ENCODE measurements around the gene SPRTN.

The SPRTN gene

GRCh38 chr1:231338270-231339128 lies at the start of gene SPRTN:
TSS of gene SPRTN (plus strand) at chr1:231338293. CDS start at chr1:231338384, 91 bp downstream.
- DNase-seq (ENCODE audit: low read depth): no peak

GRCh38 chr1:231295938-231296337 lies 42.2 kb upstream of the SPRTN start:
- no peak for DNase-seq (ENCODE audit: low read depth)

- DNase-seq (ENCODE audit: low read depth): no peak
Measured at GRCh38 chr1:231301990-231302389, 36.1 kb upstream of the SPRTN start.

GRCh38 chr1:231310391-231310934 lies 27.6 kb upstream of the SPRTN start:
- no peak for DNase-seq (ENCODE audit: low read depth)

GRCh38 chr1:231311720-231312431 lies 26.2 kb upstream of the SPRTN start:
- no peak for DNase-seq (ENCODE audit: low read depth)

GRCh38 chr1:231312432-231312788 lies 25.7 kb upstream of the SPRTN start:
- no peak for DNase-seq (ENCODE audit: low read depth)

GRCh38 chr1:231313661-231314060 lies 24.4 kb upstream of the SPRTN start:
- no peak for DNase-seq (ENCODE audit: low read depth)

GRCh38 chr1:231315887-231316286 lies 22.2 kb upstream of the SPRTN start:
- DNase-seq (ENCODE audit: low read depth): no peak

- DNase-seq (ENCODE audit: low read depth): no peak
Measured at GRCh38 chr1:231317306-231318014, 20.6 kb upstream of the SPRTN start.

- DNase-seq (ENCODE audit: low read depth): no peak
Measured at GRCh38 chr1:231318015-231318355, 20.1 kb upstream of the SPRTN start.

- DNase-seq (ENCODE audit: low read depth): no peak
Measured at GRCh38 chr1:231318568-231318967, 19.5 kb upstream of the SPRTN start.

GRCh38 chr1:231319080-231319479 lies 19.0 kb upstream of the SPRTN start:
- no peak for DNase-seq (ENCODE audit: low read depth)

- no peak for DNase-seq (ENCODE audit: low read depth)
Measured at GRCh38 chr1:231322880-231323530, 15.1 kb upstream of the SPRTN start.

GRCh38 chr1:231324660-231325059 lies 13.4 kb upstream of the SPRTN start:
- no peak for DNase-seq (ENCODE audit: low read depth)

- no peak for DNase-seq (ENCODE audit: low read depth)
Measured at GRCh38 chr1:231326248-231326647, 11.8 kb upstream of the SPRTN start.

- DNase-seq (ENCODE audit: low read depth): no peak
Measured at GRCh38 chr1:231327617-231328016, 10.5 kb upstream of the SPRTN start.

GRCh38 chr1:231329483-231329882 lies 8.6 kb upstream of the SPRTN start:
- no peak for DNase-seq (ENCODE audit: low read depth)

- no peak for DNase-seq (ENCODE audit: low read depth)
Measured at GRCh38 chr1:231332761-231333160, 5.3 kb upstream of the SPRTN start.

- DNase-seq (ENCODE audit: low read depth): no peak
Measured at GRCh38 chr1:231334079-231334666, 3.9 kb upstream of the SPRTN start.

GRCh38 chr1:231334952-231335351 lies 3.1 kb upstream of the SPRTN start:
- no peak for DNase-seq (ENCODE audit: low read depth)

Data from activated T-cell treated with anti-CD3 and anti-CD28 coated beads for 24 hours (primary cell).